HFF-Myc (cell line): ENCODE measurements around the gene MYH14.

Source experiments
- DNase-seq: peaks from one replicate; pipeline ENCODE4 v3.0.0-alpha.2; 2011; ENCODE audit warnings: low read depth; ENCODE audit errors: extremely low read depth
- H3K4me3 ChIP-seq: replicated peaks from 2 replicates; pipeline ENCODE4 v1.5.1; 2011; ENCODE audit warnings: low read depth, mild to moderate bottlenecking, control low read depth, low read length
- TF ChIP-seq, protein P1 (sequence below): IDR thresholded peaks from 2 replicates; pipeline ENCODE4 v1.5.1; 2012; ENCODE audit warnings: mild to moderate bottlenecking, low read depth, low read length, control low read depth; ENCODE audit errors: missing control alignments

Gene MYH14

DNA sequence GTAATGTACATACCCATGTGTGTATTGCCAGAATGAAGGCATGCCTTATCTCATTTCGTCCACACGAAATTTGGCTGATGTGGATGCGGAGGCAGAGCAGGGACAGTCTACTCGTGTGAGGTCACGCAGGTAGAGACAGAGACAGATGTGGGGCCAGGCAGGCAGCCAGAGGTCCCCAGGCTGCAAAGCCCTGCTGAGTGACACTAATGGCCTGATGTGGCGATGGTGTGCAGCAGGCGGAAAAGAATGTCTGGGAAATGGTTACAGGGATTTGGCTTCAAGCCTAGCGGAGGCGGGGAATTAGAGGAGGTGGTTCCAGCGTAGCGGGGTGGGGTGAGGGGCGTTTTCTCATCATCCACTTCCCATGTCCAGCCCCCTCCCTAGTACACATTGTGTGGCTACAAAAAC is 36.1 kb upstream of the MYH14 start:
- H3K4me3 ChIP-seq = no peak overlapping the region
- TF ChIP-seq, protein P1, sequence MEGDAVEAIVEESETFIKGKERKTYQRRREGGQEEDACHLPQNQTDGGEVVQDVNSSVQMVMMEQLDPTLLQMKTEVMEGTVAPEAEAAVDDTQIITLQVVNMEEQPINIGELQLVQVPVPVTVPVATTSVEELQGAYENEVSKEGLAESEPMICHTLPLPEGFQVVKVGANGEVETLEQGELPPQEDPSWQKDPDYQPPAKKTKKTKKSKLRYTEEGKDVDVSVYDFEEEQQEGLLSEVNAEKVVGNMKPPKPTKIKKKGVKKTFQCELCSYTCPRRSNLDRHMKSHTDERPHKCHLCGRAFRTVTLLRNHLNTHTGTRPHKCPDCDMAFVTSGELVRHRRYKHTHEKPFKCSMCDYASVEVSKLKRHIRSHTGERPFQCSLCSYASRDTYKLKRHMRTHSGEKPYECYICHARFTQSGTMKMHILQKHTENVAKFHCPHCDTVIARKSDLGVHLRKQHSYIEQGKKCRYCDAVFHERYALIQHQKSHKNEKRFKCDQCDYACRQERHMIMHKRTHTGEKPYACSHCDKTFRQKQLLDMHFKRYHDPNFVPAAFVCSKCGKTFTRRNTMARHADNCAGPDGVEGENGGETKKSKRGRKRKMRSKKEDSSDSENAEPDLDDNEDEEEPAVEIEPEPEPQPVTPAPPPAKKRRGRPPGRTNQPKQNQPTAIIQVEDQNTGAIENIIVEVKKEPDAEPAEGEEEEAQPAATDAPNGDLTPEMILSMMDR = no peak
- no peak for DNase-seq

DNA sequence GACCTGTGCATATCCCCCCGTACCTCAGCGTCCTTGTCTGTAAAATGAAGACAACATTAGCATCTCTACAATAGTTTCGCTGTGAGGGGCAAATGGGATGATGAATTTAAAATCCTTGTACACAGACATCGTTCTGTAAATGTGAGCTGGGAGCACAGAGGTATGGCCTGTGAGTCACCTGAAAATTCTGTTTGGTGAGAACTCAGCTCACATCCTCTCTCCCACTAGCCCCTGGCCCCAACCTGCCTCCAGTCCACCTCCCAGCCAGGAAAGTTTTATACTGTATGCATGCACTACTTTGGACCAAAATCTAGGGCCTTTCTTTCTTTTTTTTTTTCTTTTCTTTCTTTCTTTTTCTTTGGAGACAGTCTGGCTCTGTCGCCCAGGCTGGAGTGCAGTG is 31.7 kb upstream of the MYH14 start:
- TF ChIP-seq, protein P1 = no peak
- no peak for DNase-seq
- no peak overlapping the region for H3K4me3 ChIP-seq

DNA sequence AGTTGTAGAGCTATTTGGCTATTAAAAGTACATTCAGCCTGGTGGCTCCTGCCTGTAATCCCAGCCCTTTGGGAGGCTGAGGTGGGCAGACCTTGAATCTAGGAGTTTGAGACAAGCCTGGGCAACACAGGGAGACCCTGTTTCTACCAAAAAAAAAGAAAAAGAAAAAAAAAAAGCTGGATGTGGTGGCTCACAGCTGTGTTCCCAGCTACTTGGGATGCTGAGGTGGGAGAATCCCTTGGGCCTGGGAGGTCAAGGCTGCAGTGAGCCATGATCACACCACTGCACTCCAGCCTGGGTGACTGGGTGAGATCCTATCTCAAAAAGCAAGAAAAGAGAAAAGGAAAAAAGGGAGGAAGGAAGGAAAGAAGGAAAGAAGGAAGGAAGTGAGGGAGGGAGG is 30.7 kb upstream of the MYH14 start:
- no peak for DNase-seq
- H3K4me3 ChIP-seq = no peak overlapping the region
- TF ChIP-seq, protein P1 = no peak

DNA sequence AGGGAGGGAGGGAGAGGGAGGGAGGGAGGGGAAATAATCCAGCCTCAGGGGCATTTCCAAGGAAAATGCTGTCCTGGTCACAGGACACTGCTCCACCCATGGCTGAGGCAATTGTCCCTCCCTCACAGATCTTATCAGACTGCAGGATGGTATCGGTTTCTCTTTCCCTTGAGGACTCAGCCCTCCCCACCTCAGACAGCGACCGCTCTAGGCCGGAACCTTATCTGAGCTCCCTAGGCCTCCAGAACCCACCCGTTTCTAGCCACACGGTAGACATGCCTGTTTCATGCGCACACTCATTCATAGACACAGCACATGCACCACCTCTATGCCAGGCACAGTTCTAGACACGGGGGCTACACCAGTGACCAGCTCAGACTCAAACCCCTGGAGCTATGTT is 30.3 kb upstream of the MYH14 start:
- TF ChIP-seq, protein P1 = no peak
- DNase-seq = no peak
- no peak overlapping the region for H3K4me3 ChIP-seq

DNA sequence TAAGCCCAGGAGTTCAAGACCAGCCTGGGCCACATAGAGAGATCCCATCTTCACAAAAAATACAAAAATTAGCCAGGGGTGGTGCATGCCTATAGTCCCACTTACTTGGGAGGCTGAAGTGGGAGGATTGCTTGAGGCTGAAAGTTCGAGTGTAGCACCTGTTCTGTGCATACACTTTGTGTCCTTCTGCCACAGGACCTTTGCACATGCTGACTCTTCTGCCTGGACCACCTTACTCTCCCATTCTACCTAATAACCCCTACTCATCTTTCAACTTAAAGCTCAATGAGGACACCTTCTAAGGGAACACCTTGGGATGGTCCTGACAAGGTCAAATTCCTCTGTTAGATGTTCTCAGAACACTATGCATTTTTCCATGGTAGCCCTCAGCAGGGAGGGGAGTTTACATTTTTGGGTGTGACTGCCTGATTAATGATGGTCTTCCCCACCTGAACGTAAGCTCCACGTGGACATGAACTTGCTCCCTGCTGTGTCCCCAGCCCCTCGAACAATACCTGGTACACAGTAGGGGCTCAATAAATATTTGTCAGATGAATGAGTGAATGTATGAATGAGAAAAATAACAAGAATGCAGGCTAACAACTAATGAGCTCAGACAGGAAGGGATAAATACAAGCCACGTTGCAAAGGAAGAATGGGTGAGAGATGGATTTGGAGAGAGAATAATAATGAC is 29.2 kb upstream of the MYH14 start:
- no peak overlapping the region for H3K4me3 ChIP-seq
- no peak for DNase-seq
- TF ChIP-seq, protein P1 = no peak

DNA sequence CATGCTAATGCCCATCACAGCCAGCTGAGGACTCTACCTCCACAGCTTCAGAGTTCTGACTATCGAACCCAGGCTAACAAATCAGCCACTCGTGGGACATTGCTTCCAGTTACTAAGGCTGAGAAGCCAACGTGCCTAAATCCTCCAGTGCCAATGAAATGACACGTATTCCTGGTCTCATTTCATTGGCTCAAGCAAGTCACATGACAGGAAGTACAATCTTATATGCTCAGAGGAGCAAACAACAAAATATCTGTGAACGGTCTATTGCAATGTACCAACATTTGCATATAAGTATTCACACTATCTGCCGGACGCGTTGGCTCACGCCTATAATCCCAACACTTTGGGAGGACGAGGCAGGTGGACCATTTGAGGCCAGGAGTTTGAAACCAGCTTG is 27.5 kb upstream of the MYH14 start:
- no peak overlapping the region for H3K4me3 ChIP-seq
- no peak for DNase-seq
- TF ChIP-seq, protein P1 = no peak

DNA sequence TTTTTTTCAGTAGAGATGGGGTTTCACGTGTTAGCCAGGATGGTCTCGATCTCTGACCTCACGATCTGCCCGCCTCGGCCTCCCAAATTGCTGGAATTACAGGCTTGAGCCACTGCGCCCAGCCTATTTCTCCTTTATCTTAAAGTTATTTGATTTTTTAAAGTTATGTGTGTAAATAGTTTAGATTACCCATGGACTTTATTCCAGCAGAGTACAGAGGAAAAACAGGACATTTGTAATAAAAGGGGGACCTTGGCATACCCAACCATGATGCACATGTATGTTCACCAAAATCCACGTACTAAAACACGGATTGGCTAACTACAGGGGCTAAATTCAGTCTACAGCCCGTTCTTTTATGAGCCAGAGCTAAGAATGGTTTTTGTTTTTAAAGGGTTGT is 26.6 kb upstream of the MYH14 start:
- TF ChIP-seq, protein P1 = no peak
- H3K4me3 ChIP-seq = no peak overlapping the region
- no peak for DNase-seq
